ENCODE measurements around the gene GNG13.

Gene GNG13

DNA sequence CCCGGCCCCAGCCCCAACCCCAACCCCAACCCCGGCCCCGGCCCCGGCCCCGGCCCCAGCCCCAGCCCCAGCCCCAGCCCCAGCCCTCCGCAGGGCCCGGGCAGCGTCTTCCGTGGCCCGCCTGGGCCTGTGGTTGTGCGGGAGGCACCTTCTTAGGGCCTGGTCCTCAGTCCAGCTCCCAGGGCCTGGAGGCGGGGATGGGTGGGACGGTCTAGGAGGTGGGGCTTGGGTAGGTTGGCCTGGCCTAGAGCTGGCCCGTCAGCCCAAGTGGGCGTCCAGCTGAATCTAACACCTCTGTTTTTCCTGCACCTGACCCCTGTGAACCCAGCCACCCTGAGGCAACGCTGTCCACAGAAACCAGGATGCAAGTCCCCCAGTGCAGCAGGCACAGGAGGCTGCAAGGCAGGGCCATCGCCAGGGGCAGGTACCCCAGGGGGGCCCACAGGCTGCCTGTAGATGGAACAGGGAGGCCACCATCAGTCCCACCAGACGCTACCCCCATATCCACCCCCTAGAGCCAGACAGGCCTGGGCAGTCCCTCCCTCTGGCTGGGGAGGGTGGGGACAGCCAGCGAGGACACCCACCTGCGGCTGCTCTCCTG is 31.2 kb downstream of the GNG13 start:
- Histone ChIP-seq H3K27me3 (ENCODE audit: insufficient read depth, low read length) (peaks cover 3% of the 10 kb centered on the region), H2AFZ (ENCODE audit: low read depth, low read length) (no peak overlapping the region), H3K4me3 (ENCODE audit: low read length) (no peak overlapping the region), H3K36me3 (ENCODE audit: insufficient read depth, low read length) (no peaks in the 10 kb centered on the region), H3K4me1 (ENCODE audit: insufficient read depth, low read length) (no peaks in the 10 kb centered on the region), H3K9me3 (ENCODE audit: low read length) (no peaks in the 10 kb centered on the region)

DNA sequence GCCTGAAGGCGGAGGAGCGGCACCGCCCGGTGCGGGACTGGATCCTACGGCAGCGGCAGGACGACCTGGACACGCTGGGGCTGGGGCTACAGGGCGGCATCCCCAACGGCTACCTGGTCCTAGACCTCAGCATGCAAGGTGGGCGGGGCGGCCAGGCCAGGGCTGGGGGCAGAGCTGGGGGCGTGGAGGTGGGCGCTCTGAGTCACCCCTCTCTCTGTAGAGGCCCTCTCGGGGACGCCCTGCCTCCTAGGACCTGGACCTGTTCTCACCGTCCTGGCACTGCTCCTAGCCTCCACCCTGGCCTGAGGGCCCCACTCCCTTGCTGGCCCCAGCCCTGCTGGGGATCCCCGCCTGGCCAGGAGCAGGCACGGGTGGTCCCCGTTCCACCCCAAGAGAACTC is 32.1 kb downstream of the GNG13 start:
- Histone ChIP-seq H2AFZ (ENCODE audit: low read depth, low read length) (no peak overlapping the region), H3K9me3 (ENCODE audit: low read length) (no peaks in the 10 kb centered on the region), H3K36me3 (ENCODE audit: insufficient read depth, low read length) (no peaks in the 10 kb centered on the region), H3K4me1 (ENCODE audit: insufficient read depth, low read length) (no peaks in the 10 kb centered on the region), H3K27me3 (ENCODE audit: insufficient read depth, low read length) (no peaks in the 10 kb centered on the region), H3K4me3 (ENCODE audit: low read length) (no peak overlapping the region)

DNA sequence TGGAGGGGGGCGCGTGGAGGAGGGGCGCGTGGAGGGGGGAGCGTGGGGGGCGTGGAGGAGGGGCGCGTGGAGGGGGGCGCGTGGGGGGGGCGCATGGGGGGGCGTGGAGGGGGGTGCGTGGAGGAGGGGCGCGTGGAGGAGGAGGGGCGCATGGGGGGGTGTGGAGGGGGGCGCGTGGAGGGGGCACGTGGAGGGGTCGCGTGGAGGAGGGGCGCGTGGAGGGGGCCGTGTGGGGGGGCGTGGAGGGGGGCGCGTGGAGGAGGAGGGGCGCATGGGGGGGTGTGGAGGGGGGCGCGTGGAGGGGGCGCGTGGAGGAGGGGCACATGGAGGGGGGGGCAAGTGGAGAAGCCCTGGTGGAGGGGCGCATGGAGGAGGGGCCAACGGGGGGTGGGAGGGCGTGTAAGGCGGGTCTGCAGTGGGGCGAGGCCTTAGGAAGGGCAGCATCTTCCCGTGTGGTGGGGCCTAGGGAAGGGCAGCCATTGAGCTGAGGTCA is 32.7 kb downstream of the GNG13 start:
- H3K4me1 ChIP-seq (ENCODE audit: insufficient read depth, low read length) = no peaks in the 10 kb centered on the region
- H3K36me3 ChIP-seq (ENCODE audit: insufficient read depth, low read length) = no peaks in the 10 kb centered on the region
- H3K9me3 ChIP-seq (ENCODE audit: low read length) = no peaks in the 10 kb centered on the region
- H2AFZ ChIP-seq (ENCODE audit: low read depth, low read length) = no peak overlapping the region
- no peak overlapping the region for H3K4me3 ChIP-seq (ENCODE audit: low read length)
- no peaks in the 10 kb centered on the region for H3K27me3 ChIP-seq (ENCODE audit: insufficient read depth, low read length)

DNA sequence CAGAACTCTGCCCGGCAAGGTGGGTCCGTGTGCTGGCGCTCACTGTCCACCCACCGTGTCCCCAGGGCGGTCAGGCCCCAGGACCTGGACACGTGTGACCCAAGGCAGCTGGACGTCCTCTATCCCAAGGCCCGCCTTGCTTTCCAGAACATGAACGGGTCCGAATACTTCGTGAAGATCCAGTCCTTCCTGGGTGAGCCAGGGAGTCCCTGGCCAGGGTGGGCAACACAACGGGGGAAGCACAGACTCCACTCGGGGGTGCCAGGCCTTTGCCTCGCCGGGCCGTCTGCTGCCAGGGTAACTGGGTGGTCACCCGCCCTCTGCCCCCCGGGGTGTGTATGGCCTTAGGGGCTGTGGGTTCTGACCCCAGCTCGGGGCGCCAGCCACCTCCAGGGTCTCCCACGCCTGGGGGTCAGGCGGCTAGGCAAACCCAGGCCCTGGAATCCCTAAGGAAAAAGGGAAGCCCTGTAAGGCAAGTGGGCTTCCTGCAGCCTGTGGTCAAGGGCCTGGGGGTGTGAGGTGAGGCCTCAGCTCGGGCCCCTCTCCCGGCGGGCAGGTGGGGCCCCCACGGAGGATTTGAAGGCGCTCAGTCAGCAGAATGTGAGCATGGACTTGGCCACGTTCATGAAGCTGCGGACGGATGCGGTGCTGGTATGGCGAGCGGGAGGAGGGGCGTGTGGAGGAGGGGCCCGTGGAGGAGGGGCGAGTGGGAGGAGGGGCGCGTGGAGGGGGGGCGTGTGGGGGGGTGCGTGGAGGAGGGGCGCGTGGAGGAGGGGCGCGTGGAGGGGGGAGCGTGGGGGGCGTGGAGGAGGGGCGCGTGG is 33.5 kb downstream of the GNG13 start:
- Histone ChIP-seq H3K4me1 (ENCODE audit: insufficient read depth, low read length) (no peaks in the 10 kb centered on the region), H3K9me3 (ENCODE audit: low read length) (no peaks in the 10 kb centered on the region)

DNA sequence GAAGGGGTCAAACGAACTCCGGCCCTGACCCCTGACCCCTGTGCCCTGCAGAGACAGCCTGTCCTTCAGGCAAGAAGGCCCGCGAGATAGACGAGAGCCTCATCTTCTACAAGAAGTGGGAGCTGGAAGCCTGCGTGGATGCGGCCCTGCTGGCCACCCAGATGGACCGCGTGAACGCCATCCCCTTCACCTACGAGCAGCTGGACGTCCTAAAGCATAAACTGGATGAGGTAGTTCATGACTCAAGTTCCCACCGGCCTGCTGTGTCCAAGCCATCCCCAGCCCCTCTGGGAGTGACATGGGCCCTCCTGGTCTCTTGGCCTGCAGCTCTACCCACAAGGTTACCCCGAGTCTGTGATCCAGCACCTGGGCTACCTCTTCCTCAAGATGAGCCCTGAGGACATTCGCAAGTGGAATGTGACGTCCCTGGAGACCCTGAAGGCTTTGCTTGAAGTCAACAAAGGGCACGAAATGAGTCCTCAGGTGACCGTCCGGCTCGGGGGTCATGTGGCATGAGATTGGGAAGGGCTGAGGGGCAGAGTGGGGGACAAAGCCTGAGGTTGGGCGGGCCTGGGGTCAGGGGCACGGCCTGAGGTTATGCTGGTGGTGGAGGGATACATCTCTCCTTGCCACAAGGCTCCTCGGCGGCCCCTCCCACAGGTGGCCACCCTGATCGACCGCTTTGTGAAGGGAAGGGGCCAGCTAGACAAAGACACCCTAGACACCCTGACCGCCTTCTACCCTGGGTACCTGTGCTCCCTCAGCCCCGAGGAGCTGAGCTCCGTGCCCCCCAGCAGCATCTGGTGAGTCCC is 34.3 kb downstream of the GNG13 start:
- H2AFZ ChIP-seq (ENCODE audit: low read depth, low read length) = no peak overlapping the region
- no peaks in the 10 kb centered on the region for H3K9me3 ChIP-seq (ENCODE audit: low read length)
- no peaks in the 10 kb centered on the region for H3K36me3 ChIP-seq (ENCODE audit: insufficient read depth, low read length)
- H3K4me1 ChIP-seq (ENCODE audit: insufficient read depth, low read length) = no peaks in the 10 kb centered on the region
- no peak overlapping the region for H3K4me3 ChIP-seq (ENCODE audit: low read length)
- no peaks in the 10 kb centered on the region for H3K27me3 ChIP-seq (ENCODE audit: insufficient read depth, low read length)

More for the DNA sequence above, 33.5 kb downstream of the GNG13 start:
- Histone ChIP-seq H3K36me3 (ENCODE audit: insufficient read depth, low read length) (no peaks in the 10 kb centered on the region), H3K4me3 (ENCODE audit: low read length) (no peak overlapping the region), H2AFZ (ENCODE audit: low read depth, low read length) (no peak overlapping the region), H3K27me3 (ENCODE audit: insufficient read depth, low read length) (no peaks in the 10 kb centered on the region)

DNA sequence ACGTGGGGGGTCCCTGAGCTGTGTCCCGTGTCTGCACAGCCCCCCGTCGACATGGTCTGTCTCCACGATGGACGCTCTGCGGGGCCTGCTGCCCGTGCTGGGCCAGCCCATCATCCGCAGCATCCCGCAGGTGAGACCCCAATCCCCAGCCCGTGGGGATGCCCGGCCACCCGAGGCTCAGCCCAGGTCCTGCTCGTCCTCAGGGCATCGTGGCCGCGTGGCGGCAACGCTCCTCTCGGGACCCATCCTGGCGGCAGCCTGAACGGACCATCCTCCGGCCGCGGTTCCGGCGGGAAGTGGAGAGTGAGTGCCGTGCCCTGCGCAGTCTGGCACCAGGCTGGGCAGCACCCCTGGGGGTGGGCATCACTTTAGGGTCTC is 35.1 kb downstream of the GNG13 start:
- Histone ChIP-seq H3K4me3 (ENCODE audit: low read length) (no peak overlapping the region), H3K9me3 (ENCODE audit: low read length) (no peaks in the 10 kb centered on the region), H2AFZ (ENCODE audit: low read depth, low read length) (no peak overlapping the region), H3K4me1 (ENCODE audit: insufficient read depth, low read length) (no peaks in the 10 kb centered on the region), H3K36me3 (ENCODE audit: insufficient read depth, low read length) (no peaks in the 10 kb centered on the region), H3K27me3 (ENCODE audit: insufficient read depth, low read length) (no peaks in the 10 kb centered on the region)

DNA sequence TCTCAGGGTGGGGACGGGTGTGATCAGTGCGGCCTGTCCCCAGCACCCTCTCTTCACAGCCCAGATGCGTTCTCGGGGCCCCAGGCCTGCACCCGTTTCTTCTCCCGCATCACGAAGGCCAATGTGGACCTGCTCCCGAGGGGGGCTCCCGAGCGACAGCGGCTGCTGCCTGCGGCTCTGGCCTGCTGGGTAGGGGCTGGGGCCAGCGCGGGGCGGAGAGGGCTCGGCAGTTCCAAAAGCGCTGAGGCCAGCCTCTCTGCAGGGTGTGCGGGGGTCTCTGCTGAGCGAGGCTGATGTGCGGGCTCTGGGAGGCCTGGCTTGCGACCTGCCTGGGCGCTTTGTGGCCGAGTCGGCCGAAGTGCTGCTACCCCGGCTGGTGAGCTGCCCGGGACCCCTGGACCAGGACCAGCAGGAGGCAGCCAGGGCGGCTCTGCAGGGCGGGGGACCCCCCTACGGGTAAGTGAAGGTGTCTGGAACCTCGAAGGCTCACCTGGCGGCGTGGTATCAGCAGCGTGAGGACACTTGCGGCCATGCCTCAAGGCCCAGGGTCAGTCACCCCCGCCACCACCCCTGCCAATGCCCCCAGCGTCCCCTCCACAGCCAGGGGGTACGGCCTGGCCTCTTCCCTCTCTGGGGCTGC is 35.6 kb downstream of the GNG13 start:
- Histone ChIP-seq H3K4me1 (ENCODE audit: insufficient read depth, low read length) (peaks cover 3% of the 10 kb centered on the region), H3K4me3 (ENCODE audit: low read length) (no peak overlapping the region), H3K9me3 (ENCODE audit: low read length) (no peaks in the 10 kb centered on the region)

DNA sequence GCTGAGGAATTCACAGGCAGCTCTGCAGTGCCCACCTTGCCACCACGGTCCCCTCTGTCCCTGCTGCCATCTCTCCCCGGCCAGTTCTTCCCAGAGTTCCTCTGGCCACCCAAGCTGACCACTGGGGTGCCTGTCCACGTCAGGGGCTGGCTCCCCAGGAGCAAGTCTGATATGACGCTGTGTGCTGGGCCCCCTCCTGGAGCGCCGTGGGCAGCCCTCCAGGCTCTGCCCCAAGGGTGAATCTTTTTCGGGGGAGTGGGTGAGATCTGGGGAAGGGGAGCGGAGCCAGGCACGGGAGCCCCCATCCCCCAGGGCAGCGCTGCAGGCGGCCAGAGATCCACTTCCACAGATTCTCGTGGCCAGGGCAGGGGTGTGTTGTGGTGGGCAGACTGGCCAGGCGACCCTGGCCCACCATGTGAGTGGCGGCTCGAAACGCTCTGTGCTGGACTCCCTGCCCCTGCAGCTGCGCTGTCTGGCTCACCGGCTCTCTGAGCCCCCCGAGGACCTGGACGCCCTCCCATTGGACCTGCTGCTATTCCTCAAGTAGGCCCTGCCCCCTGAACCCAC is 36.3 kb downstream of the GNG13 start:
- H2AFZ ChIP-seq (ENCODE audit: low read depth, low read length) = no peak overlapping the region
- H3K4me3 ChIP-seq (ENCODE audit: low read length) = no peak overlapping the region
- peaks cover 3% of the 10 kb centered on the region for H3K4me1 ChIP-seq (ENCODE audit: insufficient read depth, low read length)
- no peaks in the 10 kb centered on the region for H3K27me3 ChIP-seq (ENCODE audit: insufficient read depth, low read length)
- no peaks in the 10 kb centered on the region for H3K36me3 ChIP-seq (ENCODE audit: insufficient read depth, low read length)
- H3K9me3 ChIP-seq (ENCODE audit: low read length) = no peaks in the 10 kb centered on the region

More for the DNA sequence above, 35.6 kb downstream of the GNG13 start:
- Histone ChIP-seq H3K36me3 (ENCODE audit: insufficient read depth, low read length) (no peaks in the 10 kb centered on the region), H3K27me3 (ENCODE audit: insufficient read depth, low read length) (no peaks in the 10 kb centered on the region), H2AFZ (ENCODE audit: low read depth, low read length) (no peak overlapping the region)

DNA sequence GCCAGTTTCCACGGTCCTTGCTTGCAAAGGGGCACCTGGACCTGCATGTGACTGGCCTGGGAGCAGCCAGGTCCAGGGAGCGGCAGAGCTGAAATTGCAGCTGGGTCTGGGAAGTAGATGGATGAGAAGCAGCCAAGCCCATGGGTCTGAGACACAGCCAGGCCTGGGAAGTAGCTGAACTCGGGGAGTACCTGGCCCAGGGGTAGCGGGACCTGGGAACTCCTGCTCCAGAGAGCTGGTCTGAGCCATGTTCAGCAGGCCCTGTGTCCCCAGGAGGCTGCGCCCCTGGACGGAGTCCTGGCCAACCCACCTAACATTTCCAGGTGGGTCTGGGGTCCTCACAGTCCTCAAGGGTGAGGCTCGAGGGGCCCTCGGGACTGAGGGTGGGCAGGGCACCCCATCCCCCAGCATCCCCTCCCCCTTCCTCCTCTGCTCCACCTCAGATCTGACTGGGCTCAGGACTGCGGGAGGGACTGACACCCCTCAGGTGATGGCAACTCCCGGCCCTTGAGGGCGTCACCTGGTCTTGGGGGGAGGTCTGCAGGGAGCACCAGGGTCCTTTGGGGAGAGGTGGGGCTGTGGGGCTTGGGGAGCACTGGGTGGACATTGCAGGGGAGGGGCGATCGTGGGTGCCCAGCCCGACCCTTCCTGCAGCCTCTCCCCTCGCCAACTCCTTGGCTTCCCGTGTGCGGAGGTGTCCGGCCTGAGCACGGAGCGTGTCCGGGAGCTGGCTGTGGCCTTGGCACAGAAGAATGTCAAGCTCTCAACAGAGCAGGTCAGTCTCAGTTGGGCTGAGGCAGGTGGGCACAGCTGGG is 37.0 kb downstream of the GNG13 start:
- no peaks in the 10 kb centered on the region for H3K9me3 ChIP-seq (ENCODE audit: low read length)
- no peak overlapping the region for H3K4me3 ChIP-seq (ENCODE audit: low read length)
- no peaks in the 10 kb centered on the region for H3K36me3 ChIP-seq (ENCODE audit: insufficient read depth, low read length)
- H2AFZ ChIP-seq (ENCODE audit: low read depth, low read length) = no peak overlapping the region
- peaks cover 3% of the 10 kb centered on the region for H3K4me1 ChIP-seq (ENCODE audit: insufficient read depth, low read length)
- H3K27me3 ChIP-seq (ENCODE audit: insufficient read depth, low read length) = no peaks in the 10 kb centered on the region

DNA sequence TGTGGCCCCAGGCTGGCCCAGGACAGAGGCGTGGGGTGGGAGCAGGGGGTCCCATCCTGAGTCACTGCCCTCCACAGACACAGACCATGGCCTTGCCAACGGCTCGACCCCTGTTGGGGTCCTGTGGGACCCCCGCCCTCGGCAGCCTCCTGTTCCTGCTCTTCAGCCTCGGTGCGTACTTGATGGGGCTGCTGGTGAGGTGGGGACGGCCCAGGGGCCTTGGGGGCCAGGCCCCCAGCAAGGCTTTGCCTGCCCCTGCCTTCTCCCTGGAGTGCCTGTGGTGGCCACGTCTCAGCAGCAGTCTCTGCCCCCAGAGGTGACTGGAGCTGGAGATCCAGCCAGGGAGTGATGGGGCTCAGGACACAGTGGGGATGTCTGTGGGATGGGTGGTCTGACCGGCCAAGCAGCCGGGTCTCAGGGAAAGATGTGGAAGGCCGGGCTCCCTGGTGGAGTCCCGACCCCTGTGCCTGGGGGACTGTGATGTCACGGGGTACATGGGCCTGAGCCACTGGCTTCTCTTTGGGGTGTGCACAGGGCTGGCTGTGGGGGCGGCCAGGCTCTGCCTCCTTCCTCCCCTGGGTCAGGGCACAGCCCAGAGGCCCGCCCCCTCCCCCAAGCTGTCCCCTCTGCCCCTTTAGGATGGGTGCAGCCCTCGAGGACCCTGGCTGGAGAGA is 37.8 kb downstream of the GNG13 start:
- Histone ChIP-seq H3K4me3 (ENCODE audit: low read length) (no peak overlapping the region), H2AFZ (ENCODE audit: low read depth, low read length) (no peak overlapping the region), H3K27me3 (ENCODE audit: insufficient read depth, low read length) (no peaks in the 10 kb centered on the region), H3K4me1 (ENCODE audit: insufficient read depth, low read length) (peaks cover 3% of the 10 kb centered on the region), H3K36me3 (ENCODE audit: insufficient read depth, low read length) (no peaks in the 10 kb centered on the region), H3K9me3 (ENCODE audit: low read length) (no peaks in the 10 kb centered on the region)

DNA sequence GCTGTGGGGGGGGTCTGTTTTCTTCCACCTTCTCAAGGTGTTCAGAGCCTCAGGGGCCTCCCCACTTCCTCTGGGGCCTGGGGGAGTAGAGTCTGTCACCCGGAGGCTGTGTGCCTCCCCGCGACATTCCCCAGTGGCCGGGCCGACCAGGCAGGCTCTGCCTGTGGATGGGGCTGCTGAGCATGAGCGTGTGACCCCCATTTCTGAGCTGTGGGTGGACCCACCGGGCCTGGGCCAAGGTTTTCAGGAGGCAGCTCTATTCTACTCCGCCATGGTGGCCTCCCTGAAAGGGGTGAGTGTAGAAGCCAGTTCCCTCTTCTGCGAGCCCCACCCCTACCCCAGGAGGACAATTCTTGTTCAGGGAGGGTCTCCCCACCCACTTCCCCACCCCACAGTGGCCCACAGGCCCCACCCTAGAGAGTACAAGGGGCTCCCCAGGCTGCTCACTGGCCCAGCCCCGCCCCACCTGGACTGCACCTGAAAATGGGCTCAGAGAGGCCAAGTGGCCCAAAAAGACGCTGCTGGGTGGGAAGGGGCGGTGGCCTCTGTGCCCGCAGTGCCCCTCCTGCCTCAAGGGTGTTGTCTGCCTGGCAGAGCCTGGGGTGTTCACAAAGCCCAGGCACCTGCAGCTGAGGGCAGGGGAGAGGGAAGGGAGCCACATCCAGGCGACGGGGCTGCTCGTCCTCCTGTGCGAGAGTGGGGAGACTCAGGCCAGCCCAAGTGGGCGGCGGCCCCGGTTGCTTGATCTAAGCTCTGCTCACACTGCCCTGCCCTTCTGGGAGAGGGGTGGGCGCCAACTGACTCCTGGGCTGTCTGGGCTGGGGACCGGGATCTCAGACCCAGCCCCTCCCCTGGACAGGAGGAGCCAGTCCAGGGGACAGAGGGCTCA is 38.7 kb downstream of the GNG13 start:
- Histone ChIP-seq H3K4me3 (ENCODE audit: low read length) (no peak overlapping the region), H3K9me3 (ENCODE audit: low read length) (peaks cover under 1% of the 10 kb centered on the region), H2AFZ (ENCODE audit: low read depth, low read length) (no peak overlapping the region), H3K36me3 (ENCODE audit: insufficient read depth, low read length) (no peaks in the 10 kb centered on the region), H3K4me1 (ENCODE audit: insufficient read depth, low read length) (peaks cover 3% of the 10 kb centered on the region), H3K27me3 (ENCODE audit: insufficient read depth, low read length) (no peaks in the 10 kb centered on the region)
